GM19463 (cell line): Measurements from ENCODE around the gene CTR9.
"Not testable (repeated sequence)": the region's sequence is repeated elsewhere in the genome, so short reads cannot be mapped to it uniquely, and the experiment has no call there.

Experiments
- ATAC-seq: cut with Tn5 transposase; IDR thresholded peaks from one replicate; pipeline ENCODE4 v1.9.1; 2021; ENCODE audit warnings: mild to moderate bottlenecking, moderate library complexity; ENCODE audit not compliant: unreplicated experiment

CTR9 gene

DNA sequence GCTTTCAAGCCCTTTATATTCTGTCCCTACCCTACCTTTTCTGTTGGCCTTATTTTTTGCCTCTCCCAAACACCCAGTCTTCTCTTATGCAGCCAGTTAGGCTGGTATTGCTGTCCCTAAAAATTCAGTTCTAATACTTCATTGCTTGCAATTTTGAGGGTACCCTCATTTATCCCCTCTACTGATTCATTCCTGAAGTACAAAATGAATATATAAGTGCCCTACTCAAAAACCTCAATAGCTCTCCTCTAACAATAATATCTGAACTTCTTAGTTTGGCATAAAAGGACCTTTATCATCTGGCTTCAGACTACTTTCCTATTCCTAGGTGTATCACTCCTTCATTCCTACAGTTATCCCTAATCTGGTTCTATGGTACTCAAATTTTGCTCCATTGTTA, 62.9 kb downstream of the CTR9 start:
- ATAC-seq: no peak

DNA sequence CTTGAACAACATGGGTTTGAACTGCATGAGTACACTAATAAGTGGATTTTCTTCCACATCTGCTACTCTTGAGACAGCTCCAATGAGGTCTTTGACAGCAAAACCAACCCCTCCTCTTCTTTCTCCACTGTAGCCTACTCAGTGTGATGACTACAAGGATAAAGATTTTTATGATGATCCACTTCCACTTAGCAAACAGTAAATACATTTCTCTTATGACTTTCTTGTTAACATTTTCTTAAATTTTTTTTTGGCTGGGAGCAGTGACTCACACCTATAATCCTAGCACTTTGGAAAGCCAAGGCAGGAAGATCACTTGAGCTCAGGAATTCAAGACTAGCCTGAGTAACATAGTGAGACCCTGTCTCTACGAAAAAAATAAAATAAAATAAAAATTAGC, 67.5 kb downstream of the CTR9 start:
- no peak for ATAC-seq

DNA sequence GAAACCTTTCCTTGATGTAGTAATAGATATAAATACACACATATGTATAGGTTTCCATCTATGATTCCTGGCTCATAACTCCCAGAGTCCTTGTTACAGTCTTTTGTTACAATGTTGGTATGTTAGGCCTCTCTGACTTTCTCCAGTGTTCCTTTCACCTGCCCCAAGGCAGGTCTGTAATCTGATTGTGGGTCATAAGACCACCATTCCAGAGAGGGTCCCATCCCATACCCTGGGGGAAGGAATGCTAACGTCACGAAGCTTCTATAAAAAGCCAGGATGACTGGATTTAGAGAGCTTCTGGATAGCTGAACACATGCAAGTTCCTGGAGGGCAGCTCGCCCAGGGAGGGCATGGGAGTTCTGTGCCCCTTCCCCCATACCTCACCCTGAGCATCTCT, 71.4 kb downstream of the CTR9 start:
- not testable (repeated sequence) for ATAC-seq

DNA sequence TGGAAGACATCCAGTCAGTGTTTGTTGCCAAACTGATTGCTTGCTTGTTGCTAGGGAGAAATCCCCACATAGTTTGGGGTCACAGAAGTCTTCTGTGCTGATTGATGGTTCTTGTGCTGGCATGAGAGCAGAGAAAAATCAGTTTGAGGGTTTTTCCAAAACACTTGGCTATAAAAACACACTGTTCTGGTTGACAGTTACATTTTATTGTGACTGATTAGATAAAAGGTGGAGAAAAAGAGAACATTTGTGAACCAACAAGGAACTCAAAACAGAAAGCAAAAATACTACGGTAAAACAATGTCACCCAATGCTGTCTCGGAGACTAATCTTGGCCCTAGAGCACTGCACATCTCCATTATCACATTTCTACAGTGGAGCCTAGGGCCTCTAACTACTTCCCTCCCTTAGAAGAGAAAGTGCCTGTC, 72.1 kb downstream of the CTR9 start:
- ATAC-seq: no peak

DNA sequence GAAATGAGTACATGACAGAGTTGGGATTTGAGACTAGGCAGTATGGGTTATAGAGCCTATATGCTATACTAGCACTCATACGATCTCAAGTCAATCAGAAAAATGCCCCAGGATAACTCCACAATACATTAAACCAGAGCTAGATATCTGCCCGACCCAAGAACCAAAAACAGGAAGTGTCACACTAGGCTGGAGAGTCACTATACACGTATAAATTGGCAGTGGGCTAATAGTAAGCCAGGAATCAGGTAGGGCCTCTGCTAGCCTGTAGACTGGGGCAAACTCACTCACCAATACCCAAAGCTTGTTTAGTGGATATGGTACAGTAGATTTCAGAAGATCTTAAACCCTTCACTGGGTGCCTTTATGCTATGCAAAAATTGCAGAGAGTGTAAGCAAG, 73.8 kb downstream of the CTR9 start:
- peak; percentile 63 for ATAC-seq

DNA sequence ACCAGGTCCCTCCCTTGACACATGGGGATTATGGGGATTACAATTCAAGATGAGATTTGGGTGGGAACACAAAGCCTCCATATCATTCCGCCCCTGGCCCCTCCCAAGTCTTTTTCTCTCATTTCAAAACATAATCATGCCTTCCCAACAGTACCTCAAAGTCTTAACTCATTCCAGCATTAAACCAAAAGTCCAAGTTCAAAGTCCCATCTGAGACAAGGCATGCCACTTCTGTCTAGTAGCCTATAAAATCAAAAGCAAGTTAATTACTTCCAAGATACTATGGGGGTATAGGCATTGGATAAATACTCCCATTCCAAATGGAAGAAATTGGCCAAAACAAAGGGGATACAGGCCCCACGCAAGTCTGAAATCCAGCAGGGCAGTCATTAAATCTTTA, 77.4 kb downstream of the CTR9 start:
- no peak for ATAC-seq

DNA sequence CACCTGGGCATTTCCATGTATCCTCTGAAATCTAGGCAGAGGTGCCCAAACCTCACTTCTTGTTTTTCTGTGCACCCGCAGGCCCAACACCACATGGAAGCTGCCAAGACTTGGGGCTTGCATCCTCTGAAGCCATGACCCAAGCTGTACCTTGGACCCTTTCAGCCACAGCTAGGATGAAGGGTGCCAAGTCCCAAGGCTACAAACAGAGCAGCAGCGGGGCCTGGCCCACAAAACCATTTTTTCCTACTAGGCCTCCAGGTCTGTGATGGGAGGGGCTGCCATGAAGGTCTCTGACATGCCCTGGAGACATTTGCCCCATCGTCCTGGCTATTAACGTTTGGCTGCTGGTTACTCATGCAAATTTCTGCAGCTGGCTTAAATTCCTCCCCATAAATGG, 78.1 kb downstream of the CTR9 start:
- ATAC-seq: no peak
